Measurements from ENCODE around the gene ABCB10.

ABCB10 gene

GRCh38 chr1:229466887-229467286 is 91.6 kb downstream of the ABCB10 start:
- DNase-seq, result no peak
